GM19035 (cell line): ENCODE data around the gene AKR1B1.

Experiments
- ATAC-seq: cut with Tn5 transposase; IDR thresholded peaks from one replicate; pipeline ENCODE4 v1.9.1; 2021; ENCODE audit not compliant: unreplicated experiment

The AKR1B1 gene

DNA sequence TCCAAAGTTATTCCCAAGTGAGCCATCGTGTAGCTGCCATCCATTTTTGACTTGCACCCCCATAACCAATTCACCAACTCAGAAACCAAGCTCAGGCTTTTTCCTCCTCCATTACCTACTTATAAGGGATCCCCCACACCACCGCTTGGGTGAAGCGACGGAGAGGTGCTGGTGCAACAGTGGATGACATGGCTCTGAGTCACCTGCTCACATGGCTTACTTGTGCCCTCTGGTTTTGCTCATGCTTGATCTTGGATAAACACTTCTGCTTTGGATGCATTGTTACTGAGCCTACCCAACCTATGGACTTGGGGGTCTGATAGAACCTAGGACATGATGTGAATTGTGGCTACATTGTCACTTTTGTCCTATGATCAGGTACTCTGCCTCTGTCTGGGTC is 12.0 kb upstream of the AKR1B1 start:
- ATAC-seq, result no peak

DNA sequence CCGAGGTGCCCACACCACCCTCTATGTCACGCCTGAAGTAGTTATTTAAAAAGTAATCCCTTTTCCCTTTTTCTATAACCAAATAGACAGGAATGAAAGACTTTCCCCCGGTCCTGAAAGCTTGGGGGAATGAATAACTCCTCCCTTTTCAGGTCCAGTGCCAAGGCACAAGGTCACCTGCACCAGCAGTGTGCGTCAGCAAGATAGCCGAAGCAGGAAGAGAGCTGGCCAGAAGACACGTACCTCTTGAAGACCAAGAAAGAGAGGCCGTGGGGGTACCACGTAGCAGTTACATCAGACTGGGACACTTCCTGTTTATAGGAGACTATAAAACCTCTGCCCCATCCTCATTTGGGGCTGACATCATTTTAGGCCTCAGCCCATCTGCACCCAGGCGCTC is 10.7 kb upstream of the AKR1B1 start:
- ATAC-seq, result no peak

DNA sequence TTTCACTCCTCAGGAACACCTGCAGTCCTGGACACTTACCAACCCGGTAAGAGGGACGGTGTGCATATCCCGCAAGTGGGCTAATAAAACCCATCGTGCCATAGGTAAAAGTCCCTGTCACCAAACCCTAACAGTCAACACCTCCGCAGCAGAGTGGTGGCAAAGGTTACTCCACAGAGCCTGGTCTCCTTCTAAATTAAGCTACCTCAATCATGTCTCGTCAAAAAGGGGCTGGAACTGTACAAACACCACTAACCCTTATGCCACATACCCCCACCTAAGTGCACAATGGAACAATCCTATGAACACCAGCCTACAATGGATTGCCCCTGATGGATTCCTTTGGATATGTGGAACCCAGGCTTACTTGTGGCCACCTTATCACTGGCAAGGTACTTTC is 9.6 kb upstream of the AKR1B1 start:
- no peak for ATAC-seq

DNA sequence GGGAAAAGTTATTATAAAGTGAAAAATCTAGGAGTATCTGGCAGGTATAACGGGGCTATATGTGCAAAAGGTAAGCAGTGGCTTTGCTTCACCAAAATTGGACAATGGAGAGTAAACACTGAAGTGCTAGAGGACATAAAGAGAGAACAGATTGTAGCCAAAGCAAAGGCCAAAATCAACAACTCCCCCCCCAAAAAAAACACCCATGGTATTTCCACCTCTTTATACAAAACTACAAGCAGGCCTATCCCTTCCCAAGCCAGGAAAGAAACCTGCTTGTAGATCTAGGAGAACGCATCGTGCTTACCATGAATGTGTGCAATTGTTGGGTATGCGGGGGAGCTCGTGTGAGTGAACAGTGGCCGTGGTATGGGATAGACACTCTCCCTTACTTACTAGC is 9.2 kb upstream of the AKR1B1 start:
- no peak for ATAC-seq

DNA sequence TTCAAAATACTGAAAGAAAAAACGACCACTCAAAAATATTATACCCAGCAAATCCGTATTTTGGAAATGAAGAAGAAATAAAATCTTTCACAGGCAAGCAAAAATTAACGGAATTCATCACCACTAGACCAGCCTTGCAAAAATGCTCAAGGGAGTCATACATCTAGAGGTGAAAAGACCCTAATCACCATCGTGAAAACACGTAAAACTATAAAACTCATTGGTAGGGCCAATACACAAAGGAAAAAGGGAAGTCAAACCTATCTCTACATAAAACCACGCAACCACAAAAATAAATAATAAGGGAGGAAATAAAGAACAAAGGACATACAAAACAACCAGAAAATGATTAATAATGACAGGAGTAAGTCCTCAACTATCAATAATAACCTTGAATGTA is 6.6 kb upstream of the AKR1B1 start:
- ATAC-seq, result no peak

- no peak for ATAC-seq
These were observed 5.6 kb upstream of the AKR1B1 start for GRCh38 chr7:134464496-134464895.

DNA sequence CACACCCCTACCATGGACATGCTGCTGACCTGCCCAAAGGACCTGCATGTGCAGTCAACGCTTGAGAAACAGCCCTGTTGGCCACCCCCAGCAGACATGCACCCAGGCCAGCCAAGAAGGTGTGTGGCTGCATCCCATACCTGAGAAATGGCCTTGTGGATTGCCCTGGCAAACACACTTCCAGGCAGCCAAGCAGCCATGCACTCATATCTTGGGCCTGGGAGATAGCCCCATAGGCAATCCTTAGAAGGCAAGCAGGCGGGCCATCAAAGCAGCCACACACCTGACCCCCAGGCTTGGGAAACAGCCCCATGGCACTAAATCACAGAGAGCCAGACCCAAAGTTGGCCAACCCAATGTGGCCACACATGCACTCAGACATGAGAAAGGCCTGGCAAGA is 4.9 kb upstream of the AKR1B1 start:
- no peak for ATAC-seq

DNA sequence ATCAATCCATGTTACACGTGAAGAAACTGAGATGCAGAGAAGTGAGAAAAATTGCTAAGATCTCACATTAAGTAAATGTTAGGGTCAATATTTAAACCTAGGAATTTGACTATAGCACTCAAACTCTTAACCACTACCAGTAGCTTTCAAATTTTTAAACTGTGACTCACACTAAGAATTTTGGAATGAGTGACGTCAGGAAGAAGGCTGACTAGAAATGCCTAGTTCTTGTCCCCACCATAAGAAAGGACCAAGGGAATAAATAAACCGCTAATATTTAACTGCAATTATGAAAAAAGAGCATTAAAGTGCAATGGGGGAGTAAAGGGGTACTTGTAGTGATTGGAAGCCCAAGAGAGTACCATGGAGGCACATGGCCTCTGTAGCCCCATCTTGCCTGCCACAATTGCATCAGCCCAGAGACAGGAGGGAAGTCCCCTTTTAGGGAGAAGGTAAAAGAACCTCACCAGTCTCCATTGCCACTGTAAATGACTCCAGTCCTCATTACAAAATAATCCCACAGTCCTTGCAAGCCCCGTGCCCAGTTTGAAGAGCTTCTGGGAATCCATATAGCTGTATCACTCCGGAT is 3.5 kb upstream of the AKR1B1 start:
- ATAC-seq, result no peak

- ATAC-seq, result no peak
These were observed 3.0 kb upstream of the AKR1B1 start for GRCh38 chr7:134461916-134462315.

GRCh38 chr7:134459981-134460380 is 1.1 kb upstream of the AKR1B1 start:
- ATAC-seq, result no peak

DNA sequence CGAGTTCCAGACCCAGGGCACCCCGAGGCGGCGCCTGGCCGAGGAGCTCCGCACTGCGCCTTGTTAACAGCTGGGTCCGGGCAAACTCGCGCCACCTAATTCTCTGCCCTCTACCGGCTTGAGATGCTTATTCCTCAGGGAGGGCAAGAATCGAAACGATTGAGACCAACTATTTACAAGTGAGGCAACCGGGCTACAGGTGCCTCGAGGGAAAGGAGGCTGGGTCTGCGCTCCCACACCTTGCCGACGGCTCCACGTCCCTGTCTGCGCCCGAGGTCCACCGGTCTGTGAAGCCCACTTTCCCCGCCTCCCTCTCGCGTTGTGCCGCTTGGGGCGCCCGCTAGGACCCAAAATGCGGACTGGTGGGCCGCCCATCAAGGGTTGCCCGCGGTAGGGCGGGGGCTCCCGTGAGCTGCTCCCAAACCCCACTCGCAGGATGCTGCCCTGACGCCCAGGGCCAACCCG is 527 bp downstream of the AKR1B1 start:
- ATAC-seq, result peak; percentile 57

GRCh38 chr7:134457210-134457609 is 1.7 kb downstream of the AKR1B1 start:
- no peak for ATAC-seq

GRCh38 chr7:134454277-134454676 is 4.6 kb downstream of the AKR1B1 start:
- ATAC-seq, result no peak

- no peak for ATAC-seq
These were observed 5.4 kb downstream of the AKR1B1 start for GRCh38 chr7:134453518-134453917.

GRCh38 chr7:134452991-134453473 is 5.9 kb downstream of the AKR1B1 start:
- no peak for ATAC-seq

DNA sequence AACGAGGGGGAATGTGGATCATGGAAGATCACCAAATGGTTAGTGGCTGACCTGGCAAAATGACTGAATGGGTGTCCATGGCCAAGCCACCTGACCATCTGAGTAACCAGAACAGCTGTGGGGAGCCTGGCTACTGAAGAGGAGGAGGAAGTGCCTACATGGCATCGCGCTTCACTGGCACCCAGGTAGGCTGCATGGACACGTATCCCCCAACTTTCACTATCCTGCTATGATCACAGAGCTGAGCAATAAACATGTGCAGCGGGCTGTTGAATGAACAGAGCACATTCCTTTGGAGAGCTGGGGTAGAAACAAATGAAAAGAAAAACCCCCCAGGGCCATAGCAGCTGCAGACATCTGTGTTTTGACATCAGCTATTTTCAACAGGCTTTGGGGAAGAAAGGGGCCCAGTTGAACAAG is 6.5 kb downstream of the AKR1B1 start:
- no peak for ATAC-seq

- ATAC-seq, result no peak
These were observed 7.2 kb downstream of the AKR1B1 start for GRCh38 chr7:134451656-134452055.

GRCh38 chr7:134450294-134451000 is 8.5 kb downstream of the AKR1B1 start:
- ATAC-seq, result no peak

DNA sequence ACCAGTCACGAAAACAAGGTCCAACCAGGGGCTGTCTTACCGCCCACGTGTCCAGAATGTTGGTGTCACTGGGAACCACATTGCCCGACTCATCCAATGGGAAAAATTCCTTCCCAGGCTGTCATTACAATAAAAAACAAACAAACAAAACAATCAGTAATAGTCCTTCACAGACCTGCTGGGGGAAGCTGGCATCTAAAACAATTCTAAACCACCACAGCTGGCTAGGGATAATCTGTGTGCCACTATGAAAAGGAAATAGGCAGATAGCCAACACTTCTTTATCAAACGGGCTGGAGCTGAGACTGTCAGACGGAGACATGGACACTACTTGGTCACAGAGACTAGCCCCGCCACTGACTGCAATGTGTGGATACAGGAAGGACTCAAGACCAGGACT is 9.2 kb downstream of the AKR1B1 start:
- ATAC-seq, result no peak

- ATAC-seq, result no peak
These were observed 10.3 kb downstream of the AKR1B1 start for GRCh38 chr7:134448356-134449229.

GRCh38 chr7:134447383-134447782 is 11.5 kb downstream of the AKR1B1 start:
- ATAC-seq, result no peak

DNA sequence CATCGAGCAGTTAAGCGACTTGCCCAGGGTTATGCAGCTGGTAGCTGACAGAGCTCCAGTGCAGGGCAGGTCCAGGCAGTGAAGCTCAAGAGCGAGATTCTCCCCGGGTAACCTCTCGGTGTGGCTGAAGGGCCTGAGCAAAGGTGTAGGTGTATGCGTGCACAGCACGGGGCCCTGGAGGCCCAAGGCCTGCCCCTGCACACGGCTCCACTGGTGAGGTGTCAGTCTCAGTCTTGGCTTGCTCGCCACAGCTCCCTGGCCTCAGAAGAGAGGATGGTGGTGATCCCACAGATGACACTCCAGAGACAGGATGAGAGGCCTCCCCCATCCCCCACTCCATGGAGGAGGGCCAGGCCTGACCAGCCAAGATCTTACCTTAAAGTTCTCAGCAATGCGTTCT is 12.0 kb downstream of the AKR1B1 start:
- no peak for ATAC-seq
